GM23338 (cell line): ENCODE results near the gene KDM7A. TPM values are rescaled to one million over a fixed set of nuclear protein-coding genes. Genes with fewer than 3 reads are reported as not detected.

Experiments
- ATAC-seq: fragments of 200-7000 bp; cut with Tn5 transposase; 3 replicates; pipeline ENCODE4 v1.9.1; 2020
- DNase-seq: peaks from one replicate; pipeline ENCODE4 v3.0.0-alpha.2; 2015; ENCODE audit warnings: low spot score
- H2AFZ ChIP-seq: fragments of 200-600 bp; sonication (generic); 2 replicates; pipeline ENCODE4 v1.8.0; 2016; ENCODE audit warnings: antibody characterized with exemption, mild to moderate bottlenecking, moderate library complexity
- H3F3A ChIP-seq: fragments of 200-600 bp; sonication (generic); replicated peaks from 2 replicates; pipeline ENCODE4 v1.8.0; 2017; ENCODE audit warnings: antibody characterized with exemption, mixed run types, low read depth
- H3K27ac ChIP-seq: fragments of 200-600 bp; sonication (generic); 2 replicates; pipeline ENCODE4 v1.6.1; 2016; ENCODE audit warnings: low read depth
- H3K27me3 ChIP-seq: fragments of 200-600 bp; sonication (generic); 2 replicates; pipeline ENCODE4 v1.8.0; 2016; ENCODE audit warnings: mild to moderate bottlenecking, mixed run types, moderate library complexity; ENCODE audit not compliant: insufficient read depth
- H3K36me3 ChIP-seq: fragments of 200-600 bp; sonication (generic); 2 replicates; pipeline ENCODE4 v1.8.0; 2016; ENCODE audit warnings: mild to moderate bottlenecking; ENCODE audit not compliant: insufficient read depth
- H3K4me1 ChIP-seq: fragments of 200-600 bp; sonication (generic); 2 replicates; pipeline ENCODE4 v1.8.0; 2016; ENCODE audit warnings: mild to moderate bottlenecking, moderate library complexity; ENCODE audit not compliant: insufficient read depth
- H3K4me2 ChIP-seq: fragments of 200-600 bp; sonication (generic); 2 replicates; pipeline ENCODE4 v1.7.1; 2017; ENCODE audit warnings: mixed run types
- H3K4me3 ChIP-seq: fragments of 200-600 bp; sonication (generic); 2 replicates; pipeline ENCODE4 v1.6.1; 2016; ENCODE audit warnings: mixed run types
- H3K79me2 ChIP-seq: fragments of 200-600 bp; sonication (generic); replicated peaks from 2 replicates; pipeline ENCODE4 v1.8.0; 2017; ENCODE audit warnings: mild to moderate bottlenecking; ENCODE audit not compliant: insufficient read depth
- H3K9me2 ChIP-seq: fragments of 200-600 bp; sonication (generic); 2 replicates; pipeline ENCODE4 v1.8.0; 2017; ENCODE audit not compliant: insufficient read depth
- H4K20me1 ChIP-seq: fragments of 200-600 bp; sonication (generic); replicated peaks from 2 replicates; pipeline ENCODE4 v1.8.0; 2017; ENCODE audit warnings: mild to moderate bottlenecking; ENCODE audit not compliant: insufficient read depth
- H3K27ac Mint-ChIP-seq: 2 replicates; pipeline ENCODE4 v1.8.0; 2020; ENCODE audit warnings: inconsistent platforms, mild to moderate bottlenecking, moderate library complexity, mixed read lengths
- H3K27me3 Mint-ChIP-seq: 3 replicates; pipeline ENCODE4 v1.8.0; 2022; ENCODE audit warnings: low read depth, mild to moderate bottlenecking, moderate library complexity, mixed read lengths, inconsistent platforms; ENCODE audit not compliant: insufficient read depth, poor library complexity
- H3K36me3 Mint-ChIP-seq: 3 replicates; pipeline ENCODE4 v1.8.0; 2021; ENCODE audit warnings: low read depth, mild to moderate bottlenecking, inconsistent platforms, moderate library complexity, mixed read lengths
- H3K4me1 Mint-ChIP-seq: 3 replicates; pipeline ENCODE4 v1.8.0; 2020; ENCODE audit warnings: mild to moderate bottlenecking, inconsistent platforms, mixed read lengths
- H3K4me3 Mint-ChIP-seq: 3 replicates; pipeline ENCODE4 v1.8.0; 2021; ENCODE audit warnings: moderate library complexity, mild to moderate bottlenecking, inconsistent platforms, mixed read lengths
- H3K9me3 Mint-ChIP-seq: 3 replicates; pipeline ENCODE4 v1.8.0; 2020; ENCODE audit warnings: moderate library complexity, mild to moderate bottlenecking, inconsistent platforms, mixed read lengths
- CREB1 ChIP-seq: fragments of 250-450 bp; sonication (Bioruptor Pico); IDR thresholded peaks from 2 replicates; pipeline ENCODE4 v1.5.0; 2020; ENCODE audit warnings: low read depth, mild to moderate bottlenecking, moderate library complexity
- REST ChIP-seq: IDR thresholded peaks from one replicate; pipeline ENCODE4 v1.6.1; 2018; ENCODE audit warnings: antibody characterized with exemption; ENCODE audit not compliant: unreplicated experiment
- polyA plus RNA-seq: library from polyadenylated mRNA; unstranded; fragments of >200 nt; fragmentation: Nextera tagmentation; extraction: Ambion mirVana; gene quantifications from 2 replicates; pipeline ENCODE4 v1.2.1, GENCODE V29; 2016
- total RNA-seq: library from RNA; depleted of rRNA; stranded (reverse); fragments of >200 nt; shearing (Covaris generic); gene quantifications from 2 replicates; pipeline ENCODE4 v1.2.3, GENCODE V29; 2014
- TF ChIP-seq, protein P1 (sequence below): fragments of 250-450 bp; sonication (Bioruptor Pico); IDR thresholded peaks from 2 replicates; pipeline ENCODE4 v1.5.0; 2020; ENCODE audit warnings: mild to moderate bottlenecking, moderate library complexity

The KDM7A gene
- total and polyA plus RNA-seq, 2 experiments from 2014 or later = 2.3 to 10.8 TPM

DNA sequence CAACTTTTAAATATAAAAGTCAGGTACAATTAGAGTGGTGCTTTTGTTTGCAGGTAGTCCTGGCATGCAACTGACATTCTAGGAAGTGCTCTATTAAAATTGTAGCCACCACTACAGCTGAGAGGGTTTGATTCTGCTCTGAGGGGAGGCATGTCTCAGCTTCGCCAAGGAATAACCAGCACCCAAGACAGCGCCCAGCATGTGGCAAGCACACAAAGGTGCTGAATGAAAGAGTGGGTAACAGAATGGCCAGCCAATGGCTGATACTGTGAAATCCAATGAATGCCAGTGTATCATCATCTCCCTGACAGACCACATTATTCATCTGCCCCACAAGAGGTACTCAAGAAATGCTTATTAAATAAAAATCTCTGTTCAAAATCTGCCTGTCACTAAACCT is 121.0 kb downstream of the KDM7A start:
- no peak overlapping the region for H2AFZ ChIP-seq
- H3K79me2 ChIP-seq = no peaks in the 10 kb centered on the region
- H3F3A ChIP-seq = no peaks in the 10 kb centered on the region
- H4K20me1 ChIP-seq = 0 out of 2 replicates have a peak, but pooled peaks cover 6% of the 10 kb centered on the region
- Mint-ChIP-seq H3K27me3 (peaks cover 8% of the 10 kb centered on the region), H3K27ac (no peak overlapping the region), H3K9me3 (no peaks in the 10 kb centered on the region), H3K36me3 (no peaks in the 10 kb centered on the region), H3K4me1 (no peaks in the 10 kb centered on the region), H3K4me3 (no peak overlapping the region)
- H3K27me3 ChIP-seq = peaks cover 1% of the 10 kb centered on the region; the same call in 1 of the 2 replicates
- H3K4me1 ChIP-seq = no peaks in the 10 kb centered on the region
- H3K9me2 ChIP-seq = no peaks in the 10 kb centered on the region; the same call in 1 of the 2 replicates
- TF ChIP-seq, protein P1, sequence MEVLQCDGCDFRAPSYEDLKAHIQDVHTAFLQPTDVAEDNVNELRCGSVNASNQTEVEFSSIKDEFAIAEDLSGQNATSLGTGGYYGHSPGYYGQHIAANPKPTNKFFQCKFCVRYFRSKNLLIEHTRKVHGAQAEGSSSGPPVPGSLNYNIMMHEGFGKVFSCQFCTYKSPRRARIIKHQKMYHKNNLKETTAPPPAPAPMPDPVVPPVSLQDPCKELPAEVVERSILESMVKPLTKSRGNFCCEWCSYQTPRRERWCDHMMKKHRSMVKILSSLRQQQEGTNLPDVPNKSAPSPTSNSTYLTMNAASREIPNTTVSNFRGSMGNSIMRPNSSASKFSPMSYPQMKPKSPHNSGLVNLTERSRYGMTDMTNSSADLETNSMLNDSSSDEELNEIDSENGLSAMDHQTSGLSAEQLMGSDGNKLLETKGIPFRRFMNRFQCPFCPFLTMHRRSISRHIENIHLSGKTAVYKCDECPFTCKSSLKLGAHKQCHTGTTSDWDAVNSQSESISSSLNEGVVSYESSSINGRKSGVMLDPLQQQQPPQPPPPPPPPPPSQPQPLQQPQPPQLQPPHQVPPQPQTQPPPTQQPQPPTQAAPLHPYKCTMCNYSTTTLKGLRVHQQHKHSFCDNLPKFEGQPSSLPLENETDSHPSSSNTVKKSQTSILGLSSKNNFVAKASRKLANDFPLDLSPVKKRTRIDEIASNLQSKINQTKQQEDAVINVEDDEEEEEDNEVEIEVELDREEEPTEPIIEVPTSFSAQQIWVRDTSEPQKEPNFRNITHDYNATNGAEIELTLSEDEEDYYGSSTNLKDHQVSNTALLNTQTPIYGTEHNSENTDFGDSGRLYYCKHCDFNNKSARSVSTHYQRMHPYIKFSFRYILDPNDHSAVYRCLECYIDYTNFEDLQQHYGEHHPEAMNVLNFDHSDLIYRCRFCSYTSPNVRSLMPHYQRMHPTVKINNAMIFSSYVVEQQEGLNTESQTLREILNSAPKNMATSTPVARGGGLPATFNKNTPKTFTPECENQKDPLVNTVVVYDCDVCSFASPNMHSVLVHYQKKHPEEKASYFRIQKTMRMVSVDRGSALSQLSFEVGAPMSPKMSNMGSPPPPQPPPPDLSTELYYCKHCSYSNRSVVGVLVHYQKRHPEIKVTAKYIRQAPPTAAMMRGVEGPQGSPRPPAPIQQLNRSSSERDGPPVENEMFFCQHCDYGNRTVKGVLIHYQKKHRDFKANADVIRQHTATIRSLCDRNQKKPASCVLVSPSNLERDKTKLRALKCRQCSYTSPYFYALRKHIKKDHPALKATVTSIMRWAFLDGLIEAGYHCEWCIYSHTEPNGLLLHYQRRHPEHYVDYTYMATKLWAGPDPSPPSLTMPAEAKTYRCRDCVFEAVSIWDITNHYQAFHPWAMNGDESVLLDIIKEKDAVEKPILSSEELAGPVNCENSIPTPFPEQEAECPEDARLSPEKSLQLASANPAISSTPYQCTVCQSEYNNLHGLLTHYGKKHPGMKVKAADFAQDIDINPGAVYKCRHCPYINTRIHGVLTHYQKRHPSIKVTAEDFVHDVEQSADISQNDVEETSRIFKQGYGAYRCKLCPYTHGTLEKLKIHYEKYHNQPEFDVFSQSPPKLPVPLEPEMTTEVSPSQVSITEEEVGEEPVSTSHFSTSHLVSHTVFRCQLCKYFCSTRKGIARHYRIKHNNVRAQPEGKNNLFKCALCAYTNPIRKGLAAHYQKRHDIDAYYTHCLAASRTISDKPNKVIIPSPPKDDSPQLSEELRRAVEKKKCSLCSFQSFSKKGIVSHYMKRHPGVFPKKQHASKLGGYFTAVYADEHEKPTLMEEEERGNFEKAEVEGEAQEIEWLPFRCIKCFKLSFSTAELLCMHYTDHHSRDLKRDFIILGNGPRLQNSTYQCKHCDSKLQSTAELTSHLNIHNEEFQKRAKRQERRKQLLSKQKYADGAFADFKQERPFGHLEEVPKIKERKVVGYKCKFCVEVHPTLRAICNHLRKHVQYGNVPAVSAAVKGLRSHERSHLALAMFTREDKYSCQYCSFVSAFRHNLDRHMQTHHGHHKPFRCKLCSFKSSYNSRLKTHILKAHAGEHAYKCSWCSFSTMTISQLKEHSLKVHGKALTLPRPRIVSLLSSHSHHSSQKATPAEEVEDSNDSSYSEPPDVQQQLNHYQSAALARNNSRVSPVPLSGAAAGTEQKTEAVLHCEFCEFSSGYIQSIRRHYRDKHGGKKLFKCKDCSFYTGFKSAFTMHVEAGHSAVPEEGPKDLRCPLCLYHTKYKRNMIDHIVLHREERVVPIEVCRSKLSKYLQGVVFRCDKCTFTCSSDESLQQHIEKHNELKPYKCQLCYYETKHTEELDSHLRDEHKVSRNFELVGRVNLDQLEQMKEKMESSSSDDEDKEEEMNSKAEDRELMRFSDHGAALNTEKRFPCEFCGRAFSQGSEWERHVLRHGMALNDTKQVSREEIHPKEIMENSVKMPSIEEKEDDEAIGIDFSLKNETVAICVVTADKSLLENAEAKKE (CRISPR knock-in tag) = no peak
- no peak for TF ChIP-seq REST
- no peak for TF ChIP-seq CREB1
- no peak for DNase-seq
- no peak for ATAC-seq
- H3K27ac ChIP-seq = no peak overlapping the region
- no peak overlapping the region for H3K4me3 ChIP-seq
- H3K4me2 ChIP-seq = no peak overlapping the region
- no peaks in the 10 kb centered on the region for H3K36me3 ChIP-seq
